H1 (cell line): ENCODE measurements around the gene ADGRG2. TPM values are rescaled to one million over a fixed set of nuclear protein-coding genes. Genes with fewer than 3 reads are reported as not detected.

ENCODE experiments used
- CTCF ChIA-PET: fragments of 300-600 bp; sonication (Branson Sonifier 250); formaldehyde crosslinking; loops from one replicate; lab custom pipeline; 2021; ENCODE audit not compliant: partially characterized antibody; lab: Charles Lee
- POLR2A ChIA-PET: fragments of 300-600 bp; sonication (Branson Sonifier 250); formaldehyde crosslinking; loops from one replicate; lab custom pipeline; 2021; ENCODE audit warnings: inconsistent platforms; ENCODE audit not compliant: partially characterized antibody; lab: Charles Lee
- DNase-seq, 2 experiments: peaks; one replicate each; pipeline versions ENCODE4 v3.0.0 to v3.0.0-alpha.2; 2010 to 2022; ENCODE audit warnings: low spot score in 2 of 2, low read depth in 1 of 2, mixed read lengths in 1 of 2
- FAIRE-seq: peaks from 2 replicates; lab custom pipeline; 2011; peaks lifted over from hg19 to GRCh38; lab: Jason Lieb, UNC
- H2AFZ ChIP-seq: 2 replicates; pipeline ENCODE4 v1.8.1; 2012; ENCODE audit warnings: low read length, inconsistent platforms
- H2AK5ac ChIP-seq: 2 replicates; pipeline ENCODE4 v1.6.1; 2013; ENCODE audit warnings: low read depth, low read length
- H2BK120ac ChIP-seq: replicated peaks from 2 replicates; pipeline ENCODE3; 2013; ENCODE audit warnings: low read depth, low read length, inconsistent platforms
- H2BK12ac ChIP-seq: 2 replicates; pipeline ENCODE4 v1.6.1; 2013; ENCODE audit warnings: low read depth, low read length
- H2BK15ac ChIP-seq: 2 replicates; pipeline ENCODE4 v1.6.1; 2013; ENCODE audit warnings: low read length
- H2BK20ac ChIP-seq: 2 replicates; pipeline ENCODE4 v1.6.1; 2013; ENCODE audit warnings: low read length
- H2BK5ac ChIP-seq: 2 replicates; pipeline ENCODE4 v1.6.1; 2013; ENCODE audit warnings: low read depth, low read length
- H3K14ac ChIP-seq: 2 replicates; pipeline ENCODE4 v1.6.1; 2013; ENCODE audit warnings: inconsistent platforms; ENCODE audit not compliant: insufficient read length
- H3K18ac ChIP-seq: 2 replicates; pipeline ENCODE4 v1.6.1; 2013; ENCODE audit warnings: low read length; ENCODE audit errors: extremely low read depth
- H3K23ac ChIP-seq: 2 replicates; pipeline ENCODE4 v1.6.1; 2013; ENCODE audit warnings: inconsistent platforms; ENCODE audit not compliant: insufficient read length
- H3K23me2 ChIP-seq: 2 replicates; pipeline ENCODE4 v1.6.1; 2013; ENCODE audit warnings: low read depth, low read length
- H3K27ac ChIP-seq: 2 replicates; pipeline ENCODE4 v1.6.1; 2011; ENCODE audit warnings: low read depth, low read length, inconsistent platforms
- H3K27me3 ChIP-seq, 4 experiments: replicated peaks in 1 of 4; 1 replicate in 1 of 4; 2 replicates in 3 of 4; pipeline versions ENCODE4 v1.6.1 to v1.8.1; 2011 to 2013; ENCODE audit warnings: low read length in 3 of 4, mild to moderate bottlenecking in 3 of 4, inconsistent platforms in 2 of 4, mixed read lengths in 2 of 4, moderate library complexity in 1 of 4; ENCODE audit not compliant: control insufficient read depth in 3 of 4, insufficient read depth in 3 of 4; ENCODE audit errors: extremely low read depth in 1 of 4
- H3K36me3 ChIP-seq, 4 experiments: 2 replicates each; pipeline versions ENCODE4 v1.6.1 to v1.8.1; 2011 to 2013; ENCODE audit warnings: mild to moderate bottlenecking in 4 of 4, low read length in 3 of 4, moderate library complexity in 2 of 4, control low read depth in 1 of 4, inconsistent platforms in 1 of 4; ENCODE audit not compliant: insufficient read depth in 4 of 4, control insufficient read depth in 2 of 4
- H3K4ac ChIP-seq: replicated peaks from 2 replicates; pipeline ENCODE3; 2013; ENCODE audit warnings: low read length, low read depth, mixed read lengths, inconsistent platforms; ENCODE audit not compliant: insufficient read length
- H3K4me1 ChIP-seq, 4 experiments: replicated peaks in 1 of 4; 1 replicate in 1 of 4; 2 replicates in 3 of 4; pipeline versions ENCODE4 v1.6.1 to v1.8.1; 2011 to 2013; ENCODE audit warnings: low read length in 3 of 4, inconsistent platforms in 2 of 4, mixed read lengths in 1 of 4; ENCODE audit not compliant: insufficient read depth in 4 of 4, control insufficient read depth in 3 of 4
- H3K4me2 ChIP-seq, 2 experiments: 2 replicates each; pipeline versions ENCODE4 v1.6.1 to v1.8.1; 2011 to 2013; ENCODE audit warnings: low read depth in 2 of 2, low read length in 2 of 2, control low read depth in 1 of 2, inconsistent platforms in 1 of 2, mild to moderate bottlenecking in 1 of 2; ENCODE audit not compliant: insufficient read depth in 1 of 2
- H3K4me3 ChIP-seq, 4 experiments: fragments of 200-600, 300-600 bp in 1 of 4; sonication (generic), shearing (Covaris generic), sonication (Bioruptor Twin) in 1 of 4; 2 replicates each; pipeline versions ENCODE4 v1.5.1 to v1.8.1; 2011 to 2016; ENCODE audit warnings: low read length in 4 of 4, low read depth in 3 of 4, control low read depth in 2 of 4, inconsistent platforms in 2 of 4, mild to moderate bottlenecking in 2 of 4, mixed read lengths in 1 of 4, moderate library complexity in 1 of 4; ENCODE audit not compliant: insufficient read depth in 2 of 4; ENCODE audit errors: extremely low read depth in 1 of 4
- H3K56ac ChIP-seq: replicated peaks from 2 replicates; pipeline ENCODE3; 2013; ENCODE audit warnings: low read depth, mild to moderate bottlenecking, mixed read lengths, low read length, inconsistent platforms; ENCODE audit not compliant: insufficient read length
- H3K79me1 ChIP-seq: 2 replicates; pipeline ENCODE4 v1.6.1; 2013; ENCODE audit warnings: low read depth, low read length, control low read depth
- H3K79me2 ChIP-seq, 2 experiments: 2 replicates each; pipeline versions ENCODE4 v1.6.1 to v1.8.1; 2012 to 2013; ENCODE audit warnings: low read length in 2 of 2, mild to moderate bottlenecking in 2 of 2, inconsistent platforms in 1 of 2; ENCODE audit not compliant: insufficient read depth in 2 of 2, control insufficient read depth in 1 of 2
- H3K9ac ChIP-seq, 4 experiments: replicated peaks in 1 of 4; 1 replicate in 1 of 4; 2 replicates in 3 of 4; pipeline versions ENCODE4 v1.6.1 to v1.8.1; 2011 to 2013; ENCODE audit warnings: low read depth in 3 of 4, low read length in 3 of 4, control low read depth in 2 of 4, mild to moderate bottlenecking in 2 of 4, moderate library complexity in 2 of 4, inconsistent platforms in 1 of 4; ENCODE audit errors: extremely low read depth in 1 of 4
- H3K9me3 ChIP-seq, 2 experiments: 2 replicates each; pipeline versions ENCODE4 v1.6.1 to v1.8.1; 2012 to 2013; ENCODE audit warnings: mild to moderate bottlenecking in 2 of 2, moderate library complexity in 2 of 2, control low read depth in 1 of 2, inconsistent platforms in 1 of 2, low read depth in 1 of 2, low read length in 1 of 2, mixed read lengths in 1 of 2; ENCODE audit not compliant: insufficient read depth in 2 of 2
- H4K20me1 ChIP-seq, 2 experiments: replicated peaks in 1 of 2; 2 replicates each; pipeline versions ENCODE3 to v1.8.1; 2011 to 2013; ENCODE audit warnings: inconsistent platforms in 2 of 2, low read length in 2 of 2, mild to moderate bottlenecking in 1 of 2; ENCODE audit not compliant: insufficient read depth in 2 of 2, control insufficient read depth in 1 of 2
- H4K5ac ChIP-seq: 2 replicates; pipeline ENCODE4 v1.6.1; 2013; ENCODE audit warnings: low read length, low read depth, mixed read lengths, inconsistent platforms; ENCODE audit not compliant: insufficient read length
- H4K8ac ChIP-seq: 2 replicates; pipeline ENCODE4 v1.8.0; 2013; ENCODE audit warnings: mild to moderate bottlenecking, moderate library complexity, low read length, inconsistent platforms; ENCODE audit not compliant: insufficient read depth; ENCODE audit errors: extremely low read depth
- H4K91ac ChIP-seq: replicated peaks from 2 replicates; pipeline ENCODE3; 2013; ENCODE audit warnings: low read length, mixed read lengths, inconsistent platforms; ENCODE audit not compliant: insufficient read length
- CBX5 ChIP-seq: fragments of 300-800, 300-1000 bp; sonication (generic); IDR thresholded peaks from 2 replicates; pipeline ENCODE4 v1.7.1; 2016; ENCODE audit warnings: antibody characterized with exemption, low read length, low read depth
- CEBPB ChIP-seq: IDR thresholded peaks from 2 replicates; pipeline ENCODE4 v1.6.1; 2012; ENCODE audit warnings: low read depth, low read length
- E2F6 ChIP-seq: IDR thresholded peaks from 2 replicates; pipeline ENCODE4 v1.6.1; 2012; ENCODE audit warnings: inconsistent platforms
- JUND ChIP-seq: IDR thresholded peaks from 2 replicates; pipeline ENCODE4 v1.6.1; 2011; ENCODE audit warnings: mild to moderate bottlenecking, improper control_type of control experiment, low read length
- MAFK ChIP-seq: IDR thresholded peaks from 2 replicates; pipeline ENCODE4 v1.6.1; 2012; ENCODE audit warnings: low read depth, mild to moderate bottlenecking, improper control_type of control experiment, low read length
- SIRT6 ChIP-seq: IDR thresholded peaks from one replicate; pipeline ENCODE4 v1.7.1; 2012; ENCODE audit warnings: low read length, inconsistent platforms
- SP2 ChIP-seq: IDR thresholded peaks from 2 replicates; pipeline ENCODE4 v1.6.1; 2012; ENCODE audit warnings: mild to moderate bottlenecking, low read length, inconsistent platforms
- ZNF274 ChIP-seq: IDR thresholded peaks from 2 replicates; pipeline ENCODE4 v1.7.0; 2012; ENCODE audit warnings: low read length, borderline replicate concordance; ENCODE audit errors: extremely low read depth
- WGBS, 2 experiments: shearing (Covaris generic) in 1 of 2; methylation state at CpG; one replicate each; pipeline versions ENCODE4 v1.1.6 to v1.1.7; 2013 to 2015; ENCODE audit warnings: low lambda C conversion rate in 2 of 2, mixed read lengths in 2 of 2, inconsistent platforms in 1 of 2, low coverage in 1 of 2, missing lambda C conversion rate in 1 of 2; ENCODE audit not compliant: insufficient replicate concordance in 2 of 2, insufficient coverage in 1 of 2, insufficient read length in 1 of 2; ENCODE audit errors: extremely low coverage in 1 of 2, missing lambda C conversion rate in 1 of 2; 5-methylcytosine and 5-hydroxymethylcytosine counted together
- polyA plus RNA-seq, 7 experiments: library from polyadenylated mRNA; depleted of rRNA in 3 of 7; stranded (reverse) in 5 of 7; unstranded in 2 of 7; fragments of >200 nt in 5 of 7; fragments of 200-250 nt in 2 of 7; gene quantifications; 1 replicate in 5 of 7; 2 replicates in 1 of 7; 4 replicates in 1 of 7; pipeline versions ENCODE4 v1.2.1 to v1.2.3, GENCODE V29; 2011 to 2013; ENCODE audit warnings: missing spikeins in 2 of 7, mixed read lengths in 2 of 7
- total RNA-seq: library from RNA; stranded (reverse); fragmentation: NEBNext Ultra II Directional; extraction: Animal tissue kit (Norgen Biotek cat#: 25700); gene quantifications from 2 replicates; pipeline ENCODE4 v1.2.1, GENCODE V29; 2021

ADGRG2 gene
- total and polyA plus RNA-seq, 2 of the 8 experiments (the other 6 are each of a cell fraction or from before 2014, with no cell fraction given): 8.9 to 13.3 TPM

- Histone ChIP-seq H2BK5ac (no peak overlapping the region), H2AK5ac (no peak overlapping the region)
- FAIRE-seq: no peak
Measured at GRCh38 chrX:19046343-19047215, 75.7 kb downstream of the ADGRG2 start.

More at GRCh38 chrX:19046343-19047215, 75.7 kb downstream of the ADGRG2 start:
- Histone ChIP-seq H3K23me2 (no peaks in the 10 kb centered on the region), H3K56ac (no peak overlapping the region), H2BK20ac (no peak overlapping the region), H3K4me2 (no peak overlapping the region), H3K4ac (no peak overlapping the region), H3K27ac (no peak overlapping the region), H4K91ac (no peak overlapping the region), H4K5ac (no peak overlapping the region), H3K27me3 (no peaks in the 10 kb centered on the region), H3K4me3 (no peak overlapping the region), H3K9me3 (no peaks in the 10 kb centered on the region), H2BK15ac (no peak overlapping the region), H3K4me1 (no peaks in the 10 kb centered on the region), H3K9ac (no peak overlapping the region), H4K8ac (no peak overlapping the region), H3K79me2 (no peaks in the 10 kb centered on the region), H3K36me3 (no peaks in the 10 kb centered on the region), H2BK120ac (no peak overlapping the region), H3K79me1 (no peaks in the 10 kb centered on the region), H2BK12ac (no peak overlapping the region), H3K18ac (no peak overlapping the region), H3K14ac (no peak overlapping the region), H4K20me1 (no peaks in the 10 kb centered on the region), H3K23ac (no peak overlapping the region), H2AFZ (no peak overlapping the region)
- CTCF ChIA-PET: no interaction called here
- WGBS, 2 experiments: 89% methylated on average over 8 of the region's 8 CpGs; no CpG with 5 or more reads in 1 of the 2 experiments
- no peak for TF ChIP-seq E2F6
- TF ChIP-seq JUND: no peak
- TF ChIP-seq SP2: no peak
- TF ChIP-seq SIRT6: no peak
- TF ChIP-seq CBX5: no peak
- TF ChIP-seq CEBPB: no peak
- TF ChIP-seq ZNF274: no peak
- TF ChIP-seq MAFK: no peak
- POLR2A ChIA-PET: no interaction called here
- DNase-seq: no peak
